Activated T-helper 1 cell treated with anti-CD3 and anti-CD28 coated beads, Interleukin-12 subunit alpha, Interleukin-12 subunit beta, Interleukin-2, Interleukin-4 antibody, amounts not matched to agents 30 ng/mL and 10 ng/mL and 1 ng/mL, durations not matched to agents 14 hours and 24 hours and 36 hours (primary cell): ENCODE measurements around the gene LYST. TPM values are rescaled to one million over a fixed set of nuclear protein-coding genes. Genes with fewer than 3 reads are reported as not detected.

Experiments used
- DNase-seq: peaks from one replicate; pipeline ENCODE4 v3.0.0; 2021; ENCODE audit warnings: low spot score
- H3K27ac Mint-ChIP-seq: one replicate; pipeline ENCODE4 v1.8.0; 2021; ENCODE audit warnings: mild to moderate bottlenecking, mixed read lengths
- H3K27me3 Mint-ChIP-seq: one replicate; pipeline ENCODE4 v1.8.0; 2022; ENCODE audit warnings: mild to moderate bottlenecking, moderate library complexity, mixed read lengths; ENCODE audit not compliant: insufficient read depth
- H3K36me3 Mint-ChIP-seq: one replicate; pipeline ENCODE4 v1.8.0; 2021; ENCODE audit warnings: low read depth, mixed read lengths
- H3K4me1 Mint-ChIP-seq: one replicate; pipeline ENCODE4 v1.8.0; 2021; ENCODE audit warnings: low read depth, mixed read lengths
- H3K4me3 Mint-ChIP-seq: one replicate; pipeline ENCODE4 v1.8.0; 2021; ENCODE audit warnings: mild to moderate bottlenecking, moderate library complexity, mixed read lengths
- H3K9me3 Mint-ChIP-seq: one replicate; pipeline ENCODE4 v1.8.0; 2021; ENCODE audit warnings: mixed read lengths
- intact Hi-C: fragments of 100-400 bp; cut with micrococcal nuclease; formaldehyde crosslinking; loops from one replicate; pipeline ENCODE4 v1.15.1; 2024
- total RNA-seq: library from RNA; stranded (reverse); gene quantifications from 2 replicates; pipeline ENCODE4 v1.2.3, GENCODE V29; 2022

LYST gene
- total RNA-seq, 1 donor from 2014 or later: 145 TPM

DNA sequence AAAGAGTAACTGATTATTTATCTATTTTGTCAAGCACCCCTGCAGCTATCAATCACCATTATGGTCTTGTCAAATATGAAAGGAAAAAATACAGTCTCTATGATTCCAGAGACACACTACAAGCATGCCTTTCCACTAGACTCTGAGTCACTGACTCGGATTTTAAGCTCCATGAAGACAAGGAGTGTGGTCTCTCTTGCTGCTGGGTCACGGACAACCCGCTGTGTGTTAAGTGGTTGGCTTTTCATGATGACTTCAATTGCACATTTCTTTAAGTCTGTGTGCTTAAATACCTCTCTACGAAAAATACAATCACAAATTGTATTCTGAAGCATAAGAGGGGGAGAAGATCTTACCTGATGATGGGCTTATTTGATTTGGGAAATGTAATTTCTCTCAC is 203.1 kb downstream of the LYST start:
- no peaks in the 10 kb centered on the region for H3K4me1 Mint-ChIP-seq
- H3K4me3 Mint-ChIP-seq: no peak overlapping the region
- H3K36me3 Mint-ChIP-seq: peaks cover 31% of the 10 kb centered on the region
- no peaks in the 10 kb centered on the region for H3K27me3 Mint-ChIP-seq
- DNase-seq: no peak
- H3K9me3 Mint-ChIP-seq: peaks cover 4% of the 10 kb centered on the region
- no peak overlapping the region for H3K27ac Mint-ChIP-seq
- intact Hi-C loops: no loop called here

DNA sequence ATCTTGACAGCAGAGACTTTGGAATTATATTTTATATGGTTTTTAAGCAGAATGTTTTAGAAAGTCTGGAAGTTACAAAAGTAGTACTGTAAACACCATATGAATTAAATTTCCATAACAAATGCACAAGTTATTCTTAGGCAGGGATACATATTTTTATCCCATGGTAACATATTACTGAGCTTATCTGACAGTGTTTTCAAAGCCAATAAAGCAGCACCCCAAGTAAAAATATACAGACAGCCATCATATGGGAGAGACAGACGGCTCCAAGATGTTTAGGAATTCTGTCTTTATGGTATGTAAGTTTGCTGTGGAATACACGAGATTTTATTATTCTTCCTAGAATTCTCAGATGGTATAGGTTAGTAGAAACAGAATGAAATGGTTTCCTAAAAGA is 205.1 kb downstream of the LYST start:
- no peaks in the 10 kb centered on the region for H3K9me3 Mint-ChIP-seq
- no peak overlapping the region for H3K27ac Mint-ChIP-seq
- no peaks in the 10 kb centered on the region for H3K4me1 Mint-ChIP-seq
- peaks cover 25% of the 10 kb centered on the region for H3K36me3 Mint-ChIP-seq
- H3K27me3 Mint-ChIP-seq: peaks cover 3% of the 10 kb centered on the region
- intact Hi-C loops: no loop called here
- no peak for DNase-seq
- H3K4me3 Mint-ChIP-seq: no peak overlapping the region

- no peaks in the 10 kb centered on the region for H3K9me3 Mint-ChIP-seq
- H3K27ac Mint-ChIP-seq: no peak overlapping the region
- no peaks in the 10 kb centered on the region for H3K4me1 Mint-ChIP-seq
- intact Hi-C loops: no loop called here
- no peak overlapping the region for H3K4me3 Mint-ChIP-seq
- peaks cover 3% of the 10 kb centered on the region for H3K27me3 Mint-ChIP-seq
- no peak for DNase-seq
- peaks cover 22% of the 10 kb centered on the region for H3K36me3 Mint-ChIP-seq
Observed at GRCh38 chr1:235659186-235659771, 207.4 kb downstream of the LYST start.

GRCh38 chr1:235657747-235658526 is 208.8 kb downstream of the LYST start:
- DNase-seq: no peak
- H3K27ac Mint-ChIP-seq: no peak overlapping the region
- H3K9me3 Mint-ChIP-seq: no peaks in the 10 kb centered on the region
- H3K27me3 Mint-ChIP-seq: peaks cover 13% of the 10 kb centered on the region
- no peak overlapping the region for H3K4me3 Mint-ChIP-seq
- H3K36me3 Mint-ChIP-seq: peaks cover 18% of the 10 kb centered on the region
- H3K4me1 Mint-ChIP-seq: no peaks in the 10 kb centered on the region
- intact Hi-C loops: no loop called here

DNA sequence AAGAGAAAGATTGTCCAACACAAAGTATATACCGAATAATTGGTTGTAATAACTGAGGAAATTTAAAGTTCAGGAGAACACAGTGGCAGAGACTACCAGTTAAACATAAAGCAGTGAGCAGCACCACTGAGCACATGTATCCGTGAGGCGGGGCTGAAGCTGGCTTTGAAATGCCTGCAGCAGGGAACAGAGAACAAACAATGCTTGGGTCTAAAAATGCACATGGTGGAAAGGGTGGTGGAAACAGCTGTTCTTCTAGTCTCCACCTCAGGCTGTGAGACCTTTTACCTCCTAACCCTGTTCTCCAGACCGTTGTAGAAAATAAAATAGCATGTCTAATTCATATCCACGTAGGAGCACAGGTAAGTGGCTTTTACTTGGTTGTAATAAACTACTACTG is 209.4 kb downstream of the LYST start:
- H3K9me3 Mint-ChIP-seq: no peaks in the 10 kb centered on the region
- intact Hi-C loops: no loop called here
- DNase-seq: no peak
- H3K4me1 Mint-ChIP-seq: no peaks in the 10 kb centered on the region
- H3K4me3 Mint-ChIP-seq: no peak overlapping the region
- H3K27me3 Mint-ChIP-seq: peaks cover 19% of the 10 kb centered on the region
- no peak overlapping the region for H3K27ac Mint-ChIP-seq
- peaks cover 16% of the 10 kb centered on the region for H3K36me3 Mint-ChIP-seq

DNA sequence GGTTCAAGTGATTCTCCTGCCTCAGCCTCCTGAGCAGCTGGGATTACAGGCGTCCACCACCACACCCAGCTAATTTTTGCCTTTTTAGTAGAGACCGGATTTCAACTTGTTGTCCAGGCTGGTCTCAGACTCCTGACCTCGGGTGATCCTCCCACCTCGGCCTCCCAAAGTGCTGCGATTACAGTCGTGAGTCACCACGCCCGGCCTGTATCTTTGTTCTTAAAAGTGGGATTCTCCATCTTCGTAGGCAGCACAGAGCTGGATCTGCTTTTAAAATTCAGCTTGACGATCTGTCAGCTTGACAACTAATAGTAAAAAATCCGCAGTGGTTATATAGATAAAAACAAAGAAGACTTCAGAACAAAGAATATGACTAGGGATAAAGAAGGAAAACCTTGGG is 214.3 kb downstream of the LYST start:
- Mint-ChIP-seq H3K4me1 (peaks cover 20% of the 10 kb centered on the region), H3K4me3 (no peak overlapping the region), H3K9me3 (no peaks in the 10 kb centered on the region), H3K27me3 (peaks cover 47% of the 10 kb centered on the region), H3K27ac (no peak overlapping the region), H3K36me3 (peaks cover 10% of the 10 kb centered on the region)
- DNase-seq: no peak
- intact Hi-C loops: no loop called here

GRCh38 chr1:235651170-235651806 is 215.4 kb downstream of the LYST start:
- intact Hi-C loops: no loop called here
- H3K36me3 Mint-ChIP-seq: peaks cover 15% of the 10 kb centered on the region
- no peaks in the 10 kb centered on the region for H3K9me3 Mint-ChIP-seq
- H3K4me3 Mint-ChIP-seq: peak overlapping the region; percentile 70
- H3K27me3 Mint-ChIP-seq: peaks cover 55% of the 10 kb centered on the region
- H3K4me1 Mint-ChIP-seq: peaks cover 31% of the 10 kb centered on the region
- peak overlapping the region; percentile 50 for H3K27ac Mint-ChIP-seq
- DNase-seq: no peak

- Mint-ChIP-seq H3K27ac (peak overlapping the region; percentile 50), H3K4me1 (peaks cover 37% of the 10 kb centered on the region), H3K4me3 (peak overlapping the region; percentile 70), H3K27me3 (peaks cover 60% of the 10 kb centered on the region), H3K36me3 (peaks cover 17% of the 10 kb centered on the region), H3K9me3 (no peaks in the 10 kb centered on the region)
- DNase-seq: no peak
- intact Hi-C loops: loop anchor here (1.0 kb wide), 1 partner anchor 8 kb away; no protein-coding TSS in a partner anchor
Observed at GRCh38 chr1:235650341-235651169, 216.2 kb downstream of the LYST start.

- Mint-ChIP-seq H3K27ac (peak within 1 kb of the TSS; percentile 89), H3K4me1 (peaks cover 37% of the 10 kb centered on the region), H3K27me3 (peaks cover 61% of the 10 kb centered on the region), H3K4me3 (peak within 1 kb of the TSS; percentile 95), H3K9me3 (no peaks in the 10 kb centered on the region), H3K36me3 (peaks cover 17% of the 10 kb centered on the region)
- DNase-seq: no peak
- intact Hi-C loops: loop anchor here (1.0 to 10.0 kb wide), 3 partner anchors 7 to 745 kb away; partner anchors contain the start of genes EDARADD and TOMM20
Observed at GRCh38 chr1:235649368-235650163, 217.1 kb downstream of the LYST start, which contains the start of gene GNG4. Gene GNG4 (minus strand): TSS chr1:235649784. CDS start chr1:235583838, 65,946 bp downstream.

- peak; percentile 57 for DNase-seq
- Mint-ChIP-seq H3K4me3 (peak overlapping the region; percentile 95), H3K36me3 (peaks cover 17% of the 10 kb centered on the region), H3K9me3 (no peaks in the 10 kb centered on the region), H3K4me1 (peaks cover 44% of the 10 kb centered on the region), H3K27ac (peak overlapping the region; percentile 89), H3K27me3 (peaks cover 62% of the 10 kb centered on the region)
- intact Hi-C loops: loop anchor here (10.0 kb wide), 2 partner anchors 524 to 746 kb away; partner anchors contain the start of genes EDARADD and TOMM20
Observed at GRCh38 chr1:235648954-235649367, 217.7 kb downstream of the LYST start.

GRCh38 chr1:235648407-235648907 is 218.2 kb downstream of the LYST start:
- Mint-ChIP-seq H3K4me3 (peak overlapping the region; percentile 95), H3K27me3 (peaks cover 58% of the 10 kb centered on the region), H3K36me3 (peaks cover 18% of the 10 kb centered on the region), H3K4me1 (peaks cover 49% of the 10 kb centered on the region), H3K9me3 (no peaks in the 10 kb centered on the region), H3K27ac (peak overlapping the region; percentile 89)
- intact Hi-C loops: loop anchor here (10.0 kb wide), 2 partner anchors 524 to 746 kb away; partner anchors contain the start of genes EDARADD and TOMM20
- DNase-seq: no peak
